Activated T-helper 1 cell treated with Interleukin-2 at 50 U/mL for 16 hours (primary cell): ENCODE measurements around the gene MRGPRX3.
"Not testable (repeated sequence)": the region's sequence is repeated elsewhere in the genome, so short reads cannot be mapped to it uniquely, and the experiment has no call there.

Experiments used
- DNase-seq: peaks from one replicate; pipeline ENCODE4 v3.0.0-alpha.2; 2020; ENCODE audit warnings: low read depth

Gene MRGPRX3

DNA sequence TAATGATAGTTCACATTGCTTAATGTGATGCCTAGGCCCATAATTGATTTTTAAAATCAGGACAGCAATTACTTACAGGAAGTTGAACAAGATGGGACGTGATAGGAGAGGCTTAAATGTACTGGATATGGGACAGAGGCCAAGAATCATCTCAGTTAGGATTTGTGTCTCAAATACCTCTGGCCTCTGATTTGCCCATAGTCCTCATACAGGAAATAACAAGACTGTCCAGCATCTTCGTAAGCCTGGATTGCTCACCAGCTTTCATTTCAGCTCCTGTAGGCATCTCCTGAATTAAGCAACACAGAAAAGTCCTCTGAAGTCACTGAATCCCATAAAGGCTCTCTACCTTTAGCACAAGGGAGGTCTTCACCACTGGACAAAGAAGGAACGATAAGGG lies at the start of gene MRGPRX3:
Gene MRGPRX3 (plus strand): TSS at position 231 of the 400 bp plus-strand sequence. CDS start 4,632 bp downstream, outside the sequence.
- no peak for DNase-seq

DNA sequence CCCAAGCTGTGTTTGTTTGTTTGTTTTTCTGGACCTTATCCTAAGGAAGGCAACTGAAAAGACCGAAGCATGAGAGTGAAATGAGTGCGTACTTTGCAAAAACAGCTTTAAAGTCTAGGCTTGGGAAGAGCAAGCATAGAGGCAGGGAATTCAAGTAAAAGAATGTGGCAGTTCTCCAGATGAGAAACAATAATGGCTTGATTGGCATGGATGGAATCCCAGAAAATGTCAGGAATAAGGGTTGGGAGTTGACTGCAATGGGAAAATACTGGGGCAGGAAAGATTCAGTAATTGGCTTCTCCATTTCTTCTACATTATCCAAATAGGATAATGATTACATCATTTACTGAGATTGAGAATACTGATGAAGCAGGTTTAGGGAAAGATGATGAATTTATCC lies 44.0 kb upstream of the MRGPRX3 start:
- DNase-seq: no peak

DNA sequence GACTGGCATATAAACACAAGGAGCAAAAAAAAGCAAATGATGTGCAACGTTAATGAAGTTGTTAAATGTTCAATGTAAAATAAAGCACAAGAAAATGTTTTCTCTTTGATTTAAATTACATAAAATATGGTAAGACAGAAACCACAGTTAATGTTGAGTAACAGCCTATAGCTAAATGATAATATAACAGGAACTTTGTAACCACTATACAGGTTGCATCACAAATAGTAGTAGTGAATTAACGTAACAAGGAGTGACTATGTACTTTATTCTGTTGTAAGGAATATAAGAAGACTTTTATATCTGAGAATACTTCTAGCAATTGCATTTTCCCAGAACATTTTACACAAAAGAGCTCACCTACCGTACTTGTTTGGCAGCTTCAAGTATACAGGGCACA lies 43.4 kb upstream of the MRGPRX3 start:
- DNase-seq: no peak

DNA sequence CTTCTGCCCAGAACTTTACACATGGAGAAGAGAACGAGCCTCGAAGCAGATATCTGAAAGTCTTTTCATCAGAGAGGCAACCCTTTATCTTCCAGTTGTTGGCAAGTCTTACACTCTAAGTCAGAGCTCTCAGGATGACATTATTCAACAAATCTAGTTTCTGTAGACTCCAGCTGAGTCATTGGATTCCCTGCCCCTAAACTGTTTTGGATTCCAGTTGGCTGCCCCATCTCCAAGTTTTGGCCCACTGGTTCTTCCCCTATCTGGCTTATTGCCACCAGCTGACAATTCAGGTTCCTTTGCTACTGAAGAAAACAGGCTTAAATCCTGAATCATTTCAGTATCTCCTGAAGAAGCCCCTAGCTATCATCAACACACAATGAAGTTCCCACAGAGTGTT lies 40.6 kb upstream of the MRGPRX3 start:
- DNase-seq: no peak

DNA sequence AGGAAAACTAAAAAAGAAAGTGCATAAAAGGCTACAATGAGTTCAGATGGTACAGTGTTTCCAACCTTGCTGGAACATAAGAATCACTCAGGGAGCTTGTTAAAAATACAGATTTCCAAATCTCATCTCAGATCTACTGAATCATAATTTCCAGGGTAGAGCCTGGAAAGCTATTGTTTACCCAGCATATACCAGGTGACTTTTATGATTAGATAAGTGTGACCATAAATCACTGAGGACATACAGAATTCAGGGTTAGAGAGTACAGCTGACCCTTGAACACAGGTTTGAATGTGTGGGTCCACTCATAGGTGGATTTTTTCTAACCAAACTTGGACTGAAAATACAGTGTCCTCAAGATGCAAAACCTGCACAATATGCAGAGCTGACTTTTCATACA lies 38.4 kb upstream of the MRGPRX3 start:
- no peak for DNase-seq

DNA sequence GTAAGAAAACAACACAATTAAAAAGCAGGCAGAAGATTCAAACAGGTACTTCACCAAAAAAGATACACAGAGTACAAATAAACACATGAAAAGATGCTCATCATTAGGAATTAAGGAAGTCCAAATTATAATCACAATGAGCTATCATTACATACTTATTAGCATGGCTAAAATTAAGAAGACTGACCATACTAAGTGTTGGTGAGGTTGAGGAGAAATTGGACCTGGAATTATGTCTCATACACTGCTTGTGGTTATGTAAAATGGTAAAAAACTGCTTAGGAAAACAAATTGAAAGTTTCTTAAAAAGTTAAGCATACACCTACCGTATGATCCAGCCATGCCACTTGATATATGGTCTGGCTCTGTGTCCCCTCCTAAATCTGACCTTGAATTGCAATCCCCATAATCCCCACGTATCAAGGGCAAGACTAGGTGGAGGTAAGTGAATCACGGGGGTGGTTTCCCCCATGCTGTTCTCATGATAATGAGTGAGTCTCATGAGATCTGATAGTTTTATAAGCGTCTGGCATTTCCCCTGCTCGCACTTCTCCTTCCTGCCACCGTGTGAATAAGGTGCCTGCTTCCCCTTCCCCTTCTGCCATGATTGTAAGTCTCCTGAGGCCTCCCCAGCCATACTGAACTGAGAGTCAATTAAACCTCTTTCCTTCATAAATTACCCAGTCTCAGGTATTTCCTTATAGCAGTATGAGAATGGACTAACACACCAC lies 31.3 kb upstream of the MRGPRX3 start:
- DNase-seq: no peak

DNA sequence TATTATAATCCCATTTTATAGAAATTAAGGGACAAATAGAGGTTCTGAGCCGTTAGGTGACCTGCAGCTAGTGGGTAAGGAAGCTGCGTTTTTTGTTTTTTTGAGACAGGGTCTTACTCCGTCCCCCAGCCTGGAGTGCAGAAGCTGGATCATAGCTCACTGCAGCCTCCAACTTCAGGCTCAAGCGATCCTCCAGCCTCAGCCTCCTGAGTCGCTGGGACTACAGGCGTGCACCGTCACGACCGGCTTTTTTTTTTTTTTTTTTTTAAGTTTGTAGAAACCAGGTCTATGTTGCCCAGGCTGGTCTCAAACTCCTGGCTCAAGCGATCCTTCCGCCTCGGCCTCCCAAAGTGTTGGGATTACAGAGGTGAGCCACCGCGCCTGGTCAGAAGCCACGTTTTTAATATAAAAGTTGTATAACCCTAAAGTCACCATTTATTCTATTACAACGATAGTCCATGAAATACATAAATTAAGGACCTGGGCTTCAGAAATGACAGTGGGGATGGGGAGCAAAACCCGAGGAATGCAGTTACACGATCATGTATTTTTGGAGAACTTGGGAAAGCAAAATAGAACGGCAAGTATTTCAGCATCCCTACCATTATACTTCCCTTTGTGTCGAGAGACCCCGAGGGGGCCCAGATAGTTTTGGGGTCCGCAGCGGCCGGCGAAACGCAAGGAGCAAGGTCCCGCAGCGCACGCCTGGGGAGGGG lies 27.1 kb upstream of the MRGPRX3 start:
- DNase-seq: no peak

DNA sequence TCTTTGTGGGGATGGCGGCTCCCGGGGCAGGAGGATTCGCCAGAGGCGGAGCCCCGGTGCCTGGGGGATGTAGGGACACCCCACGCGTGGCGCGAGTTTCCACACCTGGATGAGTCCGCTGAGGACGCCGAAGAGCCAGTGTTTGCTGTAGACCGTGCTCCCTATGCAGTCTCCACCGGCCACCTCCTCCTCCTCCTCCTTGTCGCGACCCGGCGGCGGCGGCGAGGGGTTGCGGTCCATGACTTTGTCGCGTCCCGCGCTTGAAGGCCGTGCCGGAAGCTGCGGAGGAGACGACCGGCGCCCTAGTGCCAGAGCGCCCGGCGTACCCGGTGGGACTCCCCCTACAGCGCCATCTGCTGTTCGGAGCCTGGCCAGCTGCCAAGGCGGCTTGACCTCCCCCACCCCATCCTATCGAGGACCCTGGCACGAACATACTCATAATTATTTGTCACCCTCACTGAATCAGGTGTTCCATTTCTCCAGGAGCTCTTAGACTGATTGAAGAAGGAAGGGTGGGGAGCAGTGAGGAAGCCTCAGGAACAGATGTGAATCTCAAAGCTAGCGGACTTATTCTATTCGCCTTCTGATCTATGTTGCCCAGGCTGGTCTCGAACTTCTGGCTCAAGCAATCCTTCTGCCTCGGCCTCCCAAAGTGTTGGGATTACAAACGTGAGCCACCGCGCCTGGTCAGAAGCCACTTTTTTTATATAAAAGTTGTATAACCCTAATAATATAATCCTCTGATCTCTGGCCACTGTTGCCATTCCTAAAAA lies 26.4 kb upstream of the MRGPRX3 start, which contains the start of gene SAAL1:
Gene SAAL1 (minus strand): TSS at position 281 of the 773 bp plus-strand sequence. CDS start 41 bp downstream, at position 240.
- DNase-seq: peak; percentile 83

DNA sequence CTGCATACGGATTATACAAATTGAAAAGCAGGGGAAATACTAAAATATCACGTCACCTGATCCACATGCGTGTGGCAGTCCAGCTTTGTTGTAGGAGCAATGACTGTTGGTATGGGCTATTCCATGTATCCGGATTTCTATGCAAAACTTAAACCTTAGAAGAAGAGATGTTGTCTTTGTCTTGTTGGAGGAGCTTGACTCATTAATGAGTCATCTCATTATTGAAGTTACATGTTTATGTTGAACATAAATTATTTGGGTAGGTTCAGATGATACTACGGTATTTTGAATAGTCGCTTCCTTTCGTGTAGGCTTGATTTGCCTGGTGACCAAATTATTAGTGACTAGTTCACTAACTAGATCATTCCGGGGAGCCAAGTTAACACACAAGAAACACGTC lies 25.7 kb upstream of the MRGPRX3 start:
- no peak for DNase-seq

DNA sequence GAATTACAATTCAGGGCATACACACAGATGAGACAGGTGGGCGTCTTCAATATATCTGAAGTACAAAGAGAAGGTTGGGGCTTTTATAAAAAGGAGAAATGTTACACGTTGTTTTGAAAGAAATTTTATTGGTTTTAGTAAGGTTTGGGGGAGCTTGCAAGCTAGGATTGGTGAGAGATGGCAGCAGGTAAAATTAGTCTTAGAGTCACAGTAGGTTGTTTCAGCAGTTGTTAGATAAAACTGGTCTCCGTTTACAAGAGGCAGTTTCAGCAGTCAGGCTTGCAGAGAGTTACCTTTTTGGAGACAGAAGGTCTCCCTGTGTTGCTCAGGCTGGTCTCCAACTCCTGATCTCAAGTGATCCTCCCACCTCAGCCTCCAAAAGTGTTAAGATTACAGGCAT lies 24.1 kb upstream of the MRGPRX3 start:
- DNase-seq: no peak

DNA sequence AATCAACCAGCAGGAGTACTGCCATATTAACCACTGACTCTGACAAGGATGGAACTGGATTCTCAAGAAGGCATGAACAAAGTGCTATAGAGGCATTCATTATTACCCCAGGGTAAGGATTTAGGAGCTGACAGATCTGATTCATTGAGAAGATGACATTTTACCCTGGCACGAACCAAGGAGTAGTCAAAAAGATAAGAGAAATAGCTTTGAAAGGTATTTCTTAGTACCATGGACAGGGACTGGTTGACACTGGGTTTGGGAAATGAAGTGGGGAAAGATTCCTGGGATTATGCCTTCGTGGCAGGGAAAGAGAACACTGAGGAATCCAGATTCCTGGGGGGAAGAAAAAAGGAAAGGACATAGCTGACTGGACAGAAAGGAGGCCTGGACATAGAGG lies 21.4 kb upstream of the MRGPRX3 start:
- DNase-seq: no peak

DNA sequence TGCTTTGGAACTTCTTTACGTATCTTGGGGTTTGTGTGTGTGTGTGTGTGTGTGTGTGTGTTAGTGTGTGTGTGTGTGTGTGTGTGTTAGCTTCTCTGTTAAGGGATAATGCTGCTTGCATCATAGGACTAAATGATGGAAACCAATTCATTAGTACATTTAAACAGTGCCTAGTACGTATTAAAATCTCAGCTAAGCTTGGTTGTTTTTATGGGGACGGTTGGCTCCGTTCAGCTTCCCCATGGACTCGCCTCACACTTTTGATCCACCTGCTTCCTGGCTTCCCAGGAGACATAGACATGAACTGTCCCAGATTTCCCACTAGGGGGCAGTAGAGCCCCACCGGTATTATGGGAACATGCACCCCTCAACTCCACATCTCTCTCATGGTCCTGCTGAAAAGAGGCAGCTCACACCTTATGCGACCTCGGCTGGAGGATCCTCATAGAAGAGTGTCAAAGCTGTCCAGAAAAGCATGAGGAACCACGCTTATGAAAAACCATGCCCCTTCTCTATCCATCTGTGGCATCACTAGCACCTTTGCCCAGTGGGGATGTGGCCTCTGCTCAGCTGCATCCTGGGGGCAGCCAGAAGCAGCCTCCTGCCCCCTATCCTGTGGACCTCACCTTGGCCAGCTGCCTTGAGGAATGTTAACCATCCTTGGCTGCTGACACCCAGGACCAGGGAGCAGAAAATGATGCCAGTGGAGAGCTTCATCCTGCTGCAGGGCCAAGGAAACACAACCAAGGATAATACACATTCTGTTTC lies 16.8 kb upstream of the MRGPRX3 start:
- peak; percentile 40 for DNase-seq

DNA sequence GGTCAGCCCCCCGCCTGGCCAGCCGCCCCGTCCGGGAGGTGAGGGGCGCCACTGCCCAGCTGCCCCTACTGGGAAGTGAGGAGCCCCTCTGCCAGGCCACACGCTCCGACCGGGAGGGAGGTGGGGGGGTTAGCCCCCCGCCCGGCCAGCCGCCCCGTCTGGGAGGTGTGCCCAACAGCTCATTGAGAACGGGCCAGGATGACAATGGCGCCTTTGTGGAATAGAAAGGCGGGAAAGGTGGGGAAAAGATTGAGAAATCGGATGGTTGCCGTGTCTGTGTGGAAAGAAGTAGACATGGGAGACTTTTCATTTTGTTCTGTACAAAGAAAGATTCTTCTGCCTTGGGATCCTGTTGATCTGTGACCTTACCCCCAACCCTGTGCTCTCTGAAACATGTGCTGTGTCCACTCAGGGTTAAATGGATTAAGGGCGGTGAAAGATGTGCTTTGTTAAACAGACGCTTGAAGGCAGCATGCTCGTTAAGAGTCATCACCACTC lies 11.0 kb upstream of the MRGPRX3 start:
- not testable (repeated sequence) for DNase-seq

DNA sequence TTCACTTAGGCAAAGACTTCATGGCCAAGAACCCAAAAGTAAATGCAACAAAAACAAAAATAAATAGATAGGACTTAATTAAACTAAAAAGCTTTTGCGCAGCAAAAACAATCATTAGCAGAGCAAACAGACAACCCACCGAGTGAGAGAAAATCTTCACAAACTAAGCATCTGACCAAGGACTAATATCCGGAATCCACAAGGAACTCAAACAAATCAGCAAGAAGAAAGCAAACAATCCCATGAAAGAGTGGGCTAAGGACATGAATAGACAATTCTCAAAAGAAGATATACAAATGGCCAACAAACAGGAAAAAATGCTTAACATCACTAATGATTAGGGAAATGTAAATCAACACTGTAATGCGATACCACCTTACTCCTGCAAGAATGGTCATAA lies 1.3 kb upstream of the MRGPRX3 start:
- not testable (repeated sequence) for DNase-seq

DNA sequence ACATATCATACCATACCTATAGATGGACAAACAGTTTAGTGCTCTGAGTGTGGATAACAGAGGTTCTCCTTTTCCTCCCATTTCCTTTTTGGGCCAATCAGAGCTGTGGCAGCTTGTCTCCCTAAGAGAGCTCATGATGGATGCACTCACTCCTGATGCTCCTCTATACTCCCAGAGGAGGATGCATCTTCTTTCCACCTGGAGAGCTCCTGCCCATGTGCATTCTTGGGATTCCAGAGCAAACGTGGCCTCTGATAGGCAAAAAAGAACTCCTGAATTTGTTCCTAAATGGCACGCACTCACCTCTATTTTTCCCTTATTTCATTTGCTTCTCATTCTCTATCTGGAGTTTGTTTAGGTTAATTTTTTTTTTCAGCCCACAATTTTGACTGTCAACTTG lies 2.9 kb downstream of the MRGPRX3 start:
- no peak for DNase-seq

DNA sequence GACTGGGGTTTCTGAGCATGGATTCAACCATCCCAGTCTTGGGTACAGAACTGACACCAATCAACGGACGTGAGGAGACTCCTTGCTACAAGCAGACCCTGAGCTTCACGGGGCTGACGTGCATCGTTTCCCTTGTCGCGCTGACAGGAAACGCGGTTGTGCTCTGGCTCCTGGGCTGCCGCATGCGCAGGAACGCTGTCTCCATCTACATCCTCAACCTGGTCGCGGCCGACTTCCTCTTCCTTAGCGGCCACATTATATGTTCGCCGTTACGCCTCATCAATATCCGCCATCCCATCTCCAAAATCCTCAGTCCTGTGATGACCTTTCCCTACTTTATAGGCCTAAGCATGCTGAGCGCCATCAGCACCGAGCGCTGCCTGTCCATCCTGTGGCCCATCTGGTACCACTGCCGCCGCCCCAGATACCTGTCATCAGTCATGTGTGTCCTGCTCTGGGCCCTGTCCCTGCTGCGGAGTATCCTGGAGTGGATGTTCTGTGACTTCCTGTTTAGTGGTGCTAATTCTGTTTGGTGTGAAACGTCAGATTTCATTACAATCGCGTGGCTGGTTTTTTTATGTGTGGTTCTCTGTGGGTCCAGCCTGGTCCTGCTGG lies 4.9 kb downstream of the MRGPRX3 start:
- DNase-seq: no peak

DNA sequence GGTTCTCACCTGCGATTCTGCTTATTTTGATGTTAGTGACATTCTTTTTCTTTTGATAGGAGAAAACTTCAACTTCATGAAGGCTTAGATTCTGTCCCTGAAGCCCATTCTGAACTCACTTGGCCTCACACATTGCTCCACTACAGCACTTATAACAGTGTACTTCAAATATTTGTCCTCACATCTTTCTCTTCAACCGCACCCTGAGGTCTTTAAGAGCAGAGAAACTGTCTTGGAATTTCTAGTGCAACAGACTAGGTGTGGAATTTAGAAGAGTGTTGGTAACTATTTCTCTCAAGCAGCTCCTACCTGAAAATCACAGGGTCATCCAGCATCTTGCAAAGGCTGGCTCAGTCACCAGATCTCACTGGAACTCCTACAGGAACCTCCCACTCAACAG lies 7.8 kb downstream of the MRGPRX3 start:
- DNase-seq: no peak

DNA sequence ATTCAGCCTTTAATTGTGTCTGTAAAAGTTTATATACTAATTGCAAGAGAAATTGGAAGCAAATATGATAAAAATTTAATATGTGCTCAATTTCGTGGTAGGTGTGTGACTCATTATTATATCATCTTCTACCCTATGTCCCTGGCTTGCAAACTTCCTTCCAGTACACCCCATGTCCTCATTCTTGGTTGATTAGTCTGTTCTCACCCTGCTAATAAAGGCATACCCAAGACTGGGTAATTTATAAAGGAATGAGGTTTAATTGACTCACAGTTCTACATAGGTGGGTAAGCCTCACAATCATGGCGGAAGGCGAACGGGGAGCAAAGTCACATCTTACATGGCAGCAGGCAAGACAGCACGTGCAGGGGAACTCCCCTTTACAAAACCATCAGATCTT lies 11.9 kb downstream of the MRGPRX3 start:
- no peak for DNase-seq

DNA sequence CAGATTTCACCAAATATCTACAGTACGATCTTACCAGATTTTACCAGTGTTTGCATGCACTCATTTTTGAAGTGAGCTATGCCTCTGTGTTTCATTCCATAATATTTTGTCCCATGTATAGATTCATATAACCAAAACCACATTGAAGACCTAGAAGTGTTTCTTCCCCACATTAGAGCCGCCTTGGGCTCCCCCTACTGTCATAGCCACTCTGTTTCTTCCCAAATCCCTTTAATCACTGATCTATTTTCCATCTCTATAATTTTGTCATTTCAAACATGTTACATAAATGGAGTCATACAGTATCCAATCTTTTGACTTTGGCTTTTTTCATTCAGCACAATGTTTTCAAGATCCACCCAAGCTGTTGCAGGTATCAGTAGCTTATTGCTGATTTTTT lies 12.7 kb downstream of the MRGPRX3 start:
- no peak for DNase-seq

DNA sequence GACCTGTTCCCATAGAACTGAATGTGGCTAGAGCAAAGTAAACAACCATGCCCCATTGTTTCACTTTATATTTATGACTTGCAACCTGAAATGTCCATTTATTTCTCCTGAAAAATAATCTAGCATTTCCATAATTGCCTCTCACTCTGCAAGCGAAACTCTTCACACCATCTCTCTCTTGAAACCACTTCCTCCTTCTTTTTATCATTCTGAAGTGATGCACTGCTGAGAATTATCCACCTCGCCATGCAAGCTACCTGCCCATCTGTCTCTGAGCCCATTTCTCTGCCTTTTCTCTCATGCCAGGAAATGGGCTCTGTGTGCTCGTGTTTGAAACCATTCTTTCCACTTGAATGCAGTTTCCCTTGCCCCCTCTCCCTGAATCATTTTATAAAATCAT lies 13.5 kb downstream of the MRGPRX3 start:
- no peak for DNase-seq

DNA sequence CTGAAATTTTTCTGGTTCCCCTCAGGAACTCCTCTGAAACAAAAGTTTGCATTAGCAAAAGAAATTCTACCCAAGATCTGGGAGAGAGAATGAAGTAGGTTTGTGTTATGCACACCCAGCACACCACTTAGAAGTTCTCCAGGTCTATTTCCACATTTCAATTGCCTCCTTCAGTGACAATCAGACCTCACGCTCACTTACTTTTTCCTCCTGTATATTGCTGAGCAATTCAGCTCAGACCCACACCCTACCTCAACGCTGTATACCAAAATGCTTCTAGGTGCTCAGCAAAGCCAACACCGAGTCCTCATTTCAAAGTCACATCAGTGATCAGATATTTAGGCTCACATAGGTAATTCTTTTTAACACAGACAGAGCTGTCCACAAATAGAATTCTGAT lies 19.2 kb downstream of the MRGPRX3 start:
- no peak for DNase-seq
